Right lobe of liver (tissue), 6 donors: Measurements from ENCODE around the gene AKIP1. TPM values are rescaled to one million over a fixed set of nuclear protein-coding genes. Genes with fewer than 3 reads are reported as not detected.
A peak's percentile ranks its signal among the peaks of the same experiment; 100 is the strongest.

Source experiments
- ATAC-seq, 4 donors: fragments of 200-7000 bp; cut with Tn5 transposase; one replicate each; pipeline ENCODE4 v1.9.1; 2020; ENCODE audit warnings: mild to moderate bottlenecking in 4 of 4, moderate library complexity in 4 of 4
- DNase-seq, 3 donors: peaks; one replicate each; pipeline ENCODE4 v3.0.0-alpha.2; 2020
- H3K27ac ChIP-seq, 3 donors: fragments of 200-600 bp; one replicate each; pipeline ENCODE4 v1.8.0; 2022
- H3K27me3 ChIP-seq, 2 donors: fragments of 200-600 bp; one replicate each; pipeline ENCODE4 v1.8.0; 2022
- H3K36me3 ChIP-seq, 4 donors: fragments of 200-600 bp; sonication (generic) in 1 of 4; one replicate each; pipeline versions ENCODE4 v1.5.1 to v1.8.0; 2017 to 2022; ENCODE audit warnings: control low read depth in 1 of 4
- H3K4me1 ChIP-seq, 4 donors: fragments of 200-600 bp; sonication (generic) in 1 of 4; one replicate each; pipeline versions ENCODE4 v1.5.1 to v1.8.0; 2017 to 2022; ENCODE audit warnings: control low read depth in 1 of 4
- H3K4me3 ChIP-seq, 3 donors: fragments of 200-600 bp; one replicate each; pipeline ENCODE4 v1.8.0; 2022
- H3K9me3 ChIP-seq, 4 donors: fragments of 200-600 bp; sonication (generic) in 1 of 4; one replicate each; pipeline versions ENCODE4 v1.5.1 to v1.8.0; 2017 to 2022; ENCODE audit warnings: control low read depth in 1 of 4
- CTCF ChIP-seq, 4 donors: fragments of 200-600 bp in 3 of 4; fragments of 450-650 bp in 1 of 4; IDR thresholded peaks; one replicate each; pipeline versions ENCODE4 v1.5.1 to v1.8.0; 2016 to 2022; ENCODE audit warnings: antibody characterized with exemption in 4 of 4, mild to moderate bottlenecking in 2 of 4
- POLR2A ChIP-seq: fragments of 450-650 bp; IDR thresholded peaks from one replicate; pipeline ENCODE4 v1.6.1; 2017; ENCODE audit warnings: antibody characterized with exemption, mild to moderate bottlenecking
- WGBS: methylation state at CpG from one replicate; pipeline ENCODE4 v1.1.6; 2018; ENCODE audit warnings: low coverage, low lambda C conversion rate; ENCODE audit not compliant: insufficient coverage; ENCODE audit errors: missing lambda C conversion rate; 5-methylcytosine and 5-hydroxymethylcytosine counted together
- intact Hi-C, 2 donors: fragments of 100-400 bp; cut with DNase I; formaldehyde crosslinking; loops; one replicate each; pipeline versions ENCODE4 v1.11.2 to v1.14.1; 2022
- total RNA-seq, 6 experiments: library from RNA; depleted of rRNA in 2 of 6; stranded (reverse); fragments of >200 nt in 2 of 6; fragmentation: NEBNext Ultra II Directional in 3 of 6; extraction: Animal tissue kit (Norgen Biotek cat#: 25700) in 3 of 6; gene quantifications; one replicate each; pipeline versions ENCODE4 v1.1.0 to v1.2.4, GENCODE V29; 2016 to 2023
- donor health status: DM: no; HTN: yes; CAD: no.
- donor health status: DM: no; HTN: no; CAD: no.
- donor health status: DM: no; HTN: no; CAD: no.
- donor health status: DM: no; HTN: yes; CAD: no.
- donor health status: DM: no; HTN: yes; CAD: no.

Gene AKIP1
- total RNA-seq, 6 experiments from 2014 or later: 5.8 to 14.8 (median 8.7) TPM

DNA sequence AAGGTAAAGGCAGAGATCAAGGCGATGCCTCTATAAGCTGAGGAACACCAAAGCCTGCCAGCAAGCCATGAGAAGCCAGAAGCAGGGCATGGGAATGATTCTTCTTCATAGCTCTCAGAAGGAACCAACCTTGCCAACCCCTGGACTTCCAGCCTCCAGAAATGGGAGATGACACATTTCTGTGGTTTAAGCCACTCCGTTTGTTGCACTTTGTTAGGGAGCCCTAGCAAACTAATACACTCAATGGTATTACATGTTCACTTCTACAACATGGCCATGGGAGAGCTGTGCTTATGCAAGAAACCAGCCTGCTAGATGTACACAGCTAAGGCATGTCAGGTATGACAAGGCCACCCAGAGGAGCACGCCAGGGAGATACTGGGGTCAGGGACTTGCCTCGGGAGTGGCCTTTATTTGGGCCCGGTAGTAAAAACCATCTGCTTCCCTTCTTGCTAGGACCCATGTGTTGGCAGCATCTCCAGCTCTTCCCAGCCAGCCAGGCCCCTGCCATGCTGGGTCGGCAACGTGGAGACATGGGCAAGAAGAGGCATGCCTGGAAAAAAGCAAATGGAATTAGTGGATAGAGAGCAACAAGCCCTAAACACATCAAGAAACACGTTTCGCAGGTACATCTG, 18.1 kb downstream of the AKIP1 start:
- Histone ChIP-seq H3K4me1 (no peaks in the 10 kb centered on the region), H3K36me3 (no peaks in the 10 kb centered on the region), H3K9me3 (no peaks in the 10 kb centered on the region), H3K4me3 (no peak overlapping the region), H3K27me3 (no peaks in the 10 kb centered on the region), H3K27ac (no peak overlapping the region)
- WGBS: 91% methylated on average over 7 of the region's 9 CpGs
- DNase-seq (no peak), ATAC-seq (no peak)
- TF ChIP-seq CTCF (IDR thresholded peaks at IDR 0.05) (no peak), POLR2A (no peak)
- intact Hi-C loops: no loop called here

- no peaks in the 10 kb centered on the region for H3K36me3 ChIP-seq
- no peaks in the 10 kb centered on the region for H3K9me3 ChIP-seq
- H3K4me3 ChIP-seq: no peak overlapping the region
- DNase-seq (no peak), ATAC-seq (no peak)
- H3K27me3 ChIP-seq: no peaks in the 10 kb centered on the region
- H3K27ac ChIP-seq: no peak overlapping the region
- H3K4me1 ChIP-seq: no peaks in the 10 kb centered on the region
- intact Hi-C loops: no loop called here
- WGBS: 94% methylated on average over 6 of the region's 12 CpGs
- TF ChIP-seq CTCF (IDR thresholded peaks at IDR 0.05) (no peak), POLR2A (no peak)
These were observed 19.6 kb downstream of the AKIP1 start for GRCh38 chr11:8930456-8931175.

DNA sequence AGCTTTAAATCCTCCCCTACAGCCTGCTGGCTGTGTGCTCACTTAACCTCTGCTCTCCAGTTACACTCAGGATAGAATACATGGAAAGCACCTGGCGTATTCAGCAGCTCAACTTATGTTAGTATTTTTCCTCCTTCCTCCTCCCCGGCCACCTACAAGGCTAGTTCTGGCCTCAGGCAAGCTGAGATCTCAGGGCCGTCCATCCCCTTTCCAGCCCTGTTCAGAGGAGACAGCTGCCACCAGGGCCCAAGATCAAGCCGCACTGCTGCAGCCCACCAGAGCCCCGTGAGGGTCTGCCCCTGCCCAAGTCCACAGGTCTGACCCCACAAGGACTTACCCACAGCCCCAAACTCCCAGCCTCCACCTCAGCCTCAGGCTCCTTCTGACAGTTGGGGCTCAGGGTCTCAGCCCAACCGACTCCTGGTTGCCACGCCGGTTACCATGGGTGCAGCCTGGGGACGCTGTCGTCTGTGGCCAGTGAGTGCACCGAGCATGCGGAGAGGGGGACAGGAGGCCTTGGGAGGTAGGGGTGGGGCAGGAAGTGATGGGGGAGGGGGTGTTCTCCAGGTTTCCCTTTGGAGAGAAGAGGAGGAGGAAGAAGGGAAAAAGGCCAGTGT, 21.7 kb downstream of the AKIP1 start, which contains the start of gene C11orf16:
Gene C11orf16, minus strand, starts transcription at position 384 of the 617 bp plus-strand sequence. CDS start 639 bp downstream, outside the sequence.
- Histone ChIP-seq H3K4me3 (no peak within 1 kb of the TSS), H3K27ac (no peak within 1 kb of the TSS), H3K4me1 (no peaks in the 10 kb centered on the region), H3K36me3 (no peaks in the 10 kb centered on the region), H3K9me3 (no peaks in the 10 kb centered on the region), H3K27me3 (no peaks in the 10 kb centered on the region)
- TF ChIP-seq CTCF (IDR thresholded peaks at IDR 0.05) (no peak), POLR2A (no peak)
- ATAC-seq: peak in 1 of 4 donors; percentile 17
- DNase-seq: no peak
- intact Hi-C loops: no loop called here
- 82% methylated on average over 7 of the region's 12 CpGs for WGBS

DNA sequence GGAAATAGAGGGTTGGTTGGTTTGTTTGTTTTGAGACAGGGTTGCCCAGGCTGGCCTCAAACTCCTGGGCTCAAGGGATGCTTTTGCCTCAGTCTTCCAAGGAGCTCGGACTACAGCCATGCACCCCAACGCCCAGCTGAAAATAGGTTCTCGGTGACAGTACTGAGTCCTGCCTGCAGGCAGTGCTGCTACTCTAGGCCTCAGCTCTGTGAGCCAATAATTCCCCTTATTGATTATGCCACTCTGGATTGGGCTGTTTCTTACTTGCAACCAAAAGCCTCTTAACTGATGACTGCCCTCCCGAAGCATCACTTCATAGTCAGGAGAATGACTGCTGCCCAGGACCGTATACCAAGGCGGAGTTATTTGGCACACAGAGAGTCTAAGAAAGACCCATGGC, 22.9 kb downstream of the AKIP1 start:
- intact Hi-C loops: no loop called here
- H3K27me3 ChIP-seq: no peaks in the 10 kb centered on the region
- no peak overlapping the region for H3K27ac ChIP-seq
- no peak overlapping the region for H3K4me3 ChIP-seq
- no peaks in the 10 kb centered on the region for H3K36me3 ChIP-seq
- H3K4me1 ChIP-seq: no peaks in the 10 kb centered on the region
- no peak for TF ChIP-seq POLR2A
- TF ChIP-seq CTCF (IDR thresholded peaks at IDR 0.05): no peak
- no peaks in the 10 kb centered on the region for H3K9me3 ChIP-seq
- WGBS: no CpG with 5 or more reads among the region's 6 CpGs
- no peak for DNase-seq
- ATAC-seq: no peak
